GM12873 (cell line): ENCODE data around the gene GNG7.

Source experiments
- CTCF ChIP-seq: IDR thresholded peaks from 2 replicates; pipeline ENCODE4 v1.5.1; 2012; ENCODE audit warnings: low read depth, mild to moderate bottlenecking, moderate library complexity, low read length, control low read depth; ENCODE audit not compliant: insufficient read depth; ENCODE audit errors: missing control alignments

Gene GNG7

GRCh38 chr19:2536461-2536860 is 166.0 kb downstream of the GNG7 start:
- no peak for TF ChIP-seq CTCF

GRCh38 chr19:2534423-2535013 is 168.0 kb downstream of the GNG7 start:
- TF ChIP-seq CTCF, result no peak

GRCh38 chr19:2533686-2534422 is 168.6 kb downstream of the GNG7 start:
- TF ChIP-seq CTCF, result no peak

- no peak for TF ChIP-seq CTCF
Measured at GRCh38 chr19:2533072-2533425, 169.4 kb downstream of the GNG7 start.

- TF ChIP-seq CTCF, result no peak
Measured at GRCh38 chr19:2532252-2533071, 170.0 kb downstream of the GNG7 start.

- no peak for TF ChIP-seq CTCF
Measured at GRCh38 chr19:2529473-2529918, 173.0 kb downstream of the GNG7 start.

- TF ChIP-seq CTCF, result no peak
Measured at GRCh38 chr19:2528675-2529101, 173.8 kb downstream of the GNG7 start.
